Left lung (tissue), 10 donors: ENCODE measurements around the gene IBSP. TPM values are rescaled to one million over a fixed set of nuclear protein-coding genes. Genes with fewer than 3 reads are reported as not detected.

Source experiments
- ATAC-seq: fragments of 200-7000 bp; cut with Tn5 transposase; one replicate; pipeline ENCODE4 v1.9.1; 2020; ENCODE audit warnings: moderate library complexity
- DNase-seq, 4 donors: peaks; one replicate each; pipeline ENCODE4 v3.0.0-alpha.2; 2013 to 2020
- H3K27ac ChIP-seq, 2 donors: fragments of 200-600 bp; sonication (generic) in 1 of 2; one replicate each; pipeline versions ENCODE4 v1.5.0 to v1.8.0; 2020 to 2021
- H3K27me3 ChIP-seq, 2 donors: fragments of 200-600 bp; sonication (generic) in 1 of 2; one replicate each; pipeline versions ENCODE4 v1.5.0 to v1.8.0; 2020 to 2021
- H3K36me3 ChIP-seq, 2 donors: fragments of 200-600 bp; sonication (generic) in 1 of 2; one replicate each; pipeline versions ENCODE4 v1.5.0 to v1.8.0; 2020 to 2021
- H3K4me1 ChIP-seq, 2 donors: fragments of 200-600 bp; one replicate each; pipeline ENCODE4 v1.8.0; 2021
- H3K4me3 ChIP-seq, 2 donors: fragments of 200-600 bp; sonication (generic) in 1 of 2; one replicate each; pipeline versions ENCODE4 v1.5.0 to v1.8.0; 2020 to 2021; ENCODE audit warnings: mild to moderate bottlenecking in 1 of 2
- H3K9me3 ChIP-seq, 2 donors: fragments of 200-600 bp; sonication (generic) in 1 of 2; one replicate each; pipeline versions ENCODE4 v1.5.0 to v1.8.0; 2020 to 2021
- intact Hi-C, 2 donors: fragments of 100-400 bp; cut with DNase I; formaldehyde crosslinking; loops; one replicate each; pipeline versions ENCODE4 v1.11.2 to v1.14.2; 2022
- polyA plus RNA-seq, 6 donors: library from polyadenylated mRNA; unstranded; fragments of 120-200 nt; gene quantifications; one replicate each; pipeline ENCODE4 v1.2.1, GENCODE V29; 2013; ENCODE audit not compliant: insufficient read length in 6 of 6
- total RNA-seq, 2 donors: library from RNA; stranded (reverse); fragmentation: NEBNext Ultra II Directional; extraction: Animal tissue kit (Norgen Biotek cat#: 25700); gene quantifications; one replicate each; pipeline ENCODE4 v1.2.1, GENCODE V29; 2021
- TF ChIP-seq, protein P1 (sequence below), 2 donors: fragments of 200-600 bp; sonication (generic) in 1 of 2; IDR thresholded peaks; one replicate each; pipeline versions ENCODE4 v1.5.0 to v1.8.0; 2021; ENCODE audit warnings: antibody characterized with exemption in 2 of 2
- donor health status: DM: no; HTN: yes; CAD: no.
- donor health status: DM: no; HTN: no; CAD: no.

The IBSP gene
- total and polyA plus RNA-seq, 8 donors = 0.11 to 0.41 (median 0.17) TPM; not detected in 3

DNA sequence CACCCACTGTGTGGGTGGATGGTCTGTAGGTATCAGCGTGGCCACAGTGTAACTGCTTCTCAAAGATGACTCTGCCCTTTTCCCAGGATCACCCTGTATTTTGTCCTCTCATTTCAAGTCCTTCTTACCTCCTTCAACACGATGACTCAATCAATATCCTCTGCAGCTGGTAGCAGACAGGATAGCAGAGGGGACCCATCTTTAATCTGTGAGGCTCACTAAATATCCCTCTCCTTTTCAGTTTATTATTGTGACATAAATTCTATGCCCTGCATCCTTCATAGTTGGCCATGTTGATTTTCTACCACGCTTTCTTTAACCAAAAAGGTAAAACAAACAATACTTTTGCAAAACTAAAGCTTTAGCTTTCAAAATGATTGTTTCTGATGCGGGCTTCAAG, 23.8 kb downstream of the IBSP start:
- DNase-seq (no peak), ATAC-seq (no peak)
- intact Hi-C loops = no loop called here

DNA sequence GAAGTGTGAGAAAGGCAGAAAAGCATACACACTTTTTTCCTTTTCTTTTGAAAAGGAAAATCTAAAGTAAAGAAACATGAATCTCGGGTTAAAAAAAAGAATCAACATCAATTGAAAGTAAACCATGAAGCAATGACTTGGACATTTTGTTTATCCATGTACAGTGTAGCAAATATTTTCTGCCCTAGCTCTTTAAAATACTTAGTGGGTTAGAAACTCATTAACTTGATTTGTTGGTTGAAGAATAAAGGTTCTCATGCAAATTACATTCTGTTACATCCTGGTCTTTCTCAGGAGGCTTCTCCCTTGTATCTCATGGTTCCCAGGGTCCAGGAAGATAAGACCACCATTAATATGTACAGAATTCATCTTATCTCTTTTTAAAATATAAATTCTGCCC, 24.4 kb downstream of the IBSP start:
- no peak for ATAC-seq
- H3K27ac ChIP-seq = no peak overlapping the region
- TF ChIP-seq, protein P1, sequence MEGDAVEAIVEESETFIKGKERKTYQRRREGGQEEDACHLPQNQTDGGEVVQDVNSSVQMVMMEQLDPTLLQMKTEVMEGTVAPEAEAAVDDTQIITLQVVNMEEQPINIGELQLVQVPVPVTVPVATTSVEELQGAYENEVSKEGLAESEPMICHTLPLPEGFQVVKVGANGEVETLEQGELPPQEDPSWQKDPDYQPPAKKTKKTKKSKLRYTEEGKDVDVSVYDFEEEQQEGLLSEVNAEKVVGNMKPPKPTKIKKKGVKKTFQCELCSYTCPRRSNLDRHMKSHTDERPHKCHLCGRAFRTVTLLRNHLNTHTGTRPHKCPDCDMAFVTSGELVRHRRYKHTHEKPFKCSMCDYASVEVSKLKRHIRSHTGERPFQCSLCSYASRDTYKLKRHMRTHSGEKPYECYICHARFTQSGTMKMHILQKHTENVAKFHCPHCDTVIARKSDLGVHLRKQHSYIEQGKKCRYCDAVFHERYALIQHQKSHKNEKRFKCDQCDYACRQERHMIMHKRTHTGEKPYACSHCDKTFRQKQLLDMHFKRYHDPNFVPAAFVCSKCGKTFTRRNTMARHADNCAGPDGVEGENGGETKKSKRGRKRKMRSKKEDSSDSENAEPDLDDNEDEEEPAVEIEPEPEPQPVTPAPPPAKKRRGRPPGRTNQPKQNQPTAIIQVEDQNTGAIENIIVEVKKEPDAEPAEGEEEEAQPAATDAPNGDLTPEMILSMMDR (IDR thresholded peaks at IDR 0.05) = no peak
- no peak for DNase-seq
- intact Hi-C loops = no loop called here
- no peaks in the 10 kb centered on the region for H3K36me3 ChIP-seq
- no peak overlapping the region for H3K4me3 ChIP-seq
- H3K9me3 ChIP-seq = no peaks in the 10 kb centered on the region
- no peaks in the 10 kb centered on the region for H3K27me3 ChIP-seq
- no peaks in the 10 kb centered on the region for H3K4me1 ChIP-seq

More for the DNA sequence above, 23.8 kb downstream of the IBSP start:
- H3K27ac ChIP-seq = no peak overlapping the region
- no peaks in the 10 kb centered on the region for H3K4me1 ChIP-seq
- H3K9me3 ChIP-seq = no peaks in the 10 kb centered on the region
- H3K4me3 ChIP-seq = no peak overlapping the region
- no peaks in the 10 kb centered on the region for H3K27me3 ChIP-seq
- TF ChIP-seq, protein P1 (IDR thresholded peaks at IDR 0.05) = no peak
- no peaks in the 10 kb centered on the region for H3K36me3 ChIP-seq

DNA sequence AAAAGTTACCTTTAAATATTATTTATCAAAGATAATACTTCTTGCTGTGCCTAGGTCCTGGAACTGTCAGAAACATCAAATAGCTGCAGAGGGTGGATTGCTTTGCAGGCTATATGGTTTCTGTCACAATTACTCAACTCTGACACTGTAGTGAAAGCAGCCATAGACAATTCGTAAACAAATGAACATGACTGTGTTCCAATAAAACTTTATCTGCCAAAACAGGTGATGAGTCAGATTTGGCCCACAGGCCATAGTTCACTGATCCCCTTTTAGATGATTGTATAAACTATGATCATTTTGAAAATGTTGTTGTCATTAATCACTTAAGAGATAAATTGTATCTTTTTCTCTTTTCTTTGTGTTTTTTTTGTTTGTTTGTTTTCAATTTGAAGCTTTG, 25.0 kb downstream of the IBSP start:
- Histone ChIP-seq H3K4me3 (no peak overlapping the region), H3K9me3 (no peaks in the 10 kb centered on the region), H3K36me3 (no peaks in the 10 kb centered on the region), H3K4me1 (no peaks in the 10 kb centered on the region), H3K27ac (no peak overlapping the region), H3K27me3 (no peaks in the 10 kb centered on the region)
- intact Hi-C loops = no loop called here
- ATAC-seq (no peak), DNase-seq (no peak)
- TF ChIP-seq, protein P1 (IDR thresholded peaks at IDR 0.05) = no peak

DNA sequence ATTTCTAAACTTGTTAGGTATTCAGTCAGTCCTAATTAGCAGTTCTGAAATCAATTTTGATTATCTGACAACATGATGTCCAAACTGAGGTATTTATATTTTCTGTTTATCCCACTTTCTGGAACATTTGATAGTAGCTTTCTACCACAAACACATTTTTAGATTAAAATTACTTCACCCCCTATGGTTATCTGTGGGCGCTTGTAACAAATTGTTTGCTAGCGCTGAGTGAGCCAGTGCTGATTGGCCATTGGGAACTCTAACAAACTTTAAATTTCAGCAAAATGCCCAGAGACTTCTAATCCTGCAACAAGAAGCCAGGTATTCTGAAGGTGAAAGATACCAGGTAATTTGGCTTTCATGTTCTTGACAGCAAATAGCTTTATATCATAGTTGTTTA, 33.3 kb downstream of the IBSP start, which contains the start of gene MEPE:
TSS of gene MEPE (plus strand) at position 301 of the 400 bp plus-strand sequence. CDS start 1,746 bp downstream, outside the sequence.
- Histone ChIP-seq H3K9me3 (no peaks in the 10 kb centered on the region), H3K4me1 (no peaks in the 10 kb centered on the region), H3K27me3 (no peaks in the 10 kb centered on the region), H3K36me3 (no peaks in the 10 kb centered on the region), H3K4me3 (no peak within 1 kb of the TSS), H3K27ac (no peak within 1 kb of the TSS)
- DNase-seq = no peak
- intact Hi-C loops = no loop called here
- no peak for ATAC-seq
- TF ChIP-seq, protein P1 (IDR thresholded peaks at IDR 0.05) = no peak

DNA sequence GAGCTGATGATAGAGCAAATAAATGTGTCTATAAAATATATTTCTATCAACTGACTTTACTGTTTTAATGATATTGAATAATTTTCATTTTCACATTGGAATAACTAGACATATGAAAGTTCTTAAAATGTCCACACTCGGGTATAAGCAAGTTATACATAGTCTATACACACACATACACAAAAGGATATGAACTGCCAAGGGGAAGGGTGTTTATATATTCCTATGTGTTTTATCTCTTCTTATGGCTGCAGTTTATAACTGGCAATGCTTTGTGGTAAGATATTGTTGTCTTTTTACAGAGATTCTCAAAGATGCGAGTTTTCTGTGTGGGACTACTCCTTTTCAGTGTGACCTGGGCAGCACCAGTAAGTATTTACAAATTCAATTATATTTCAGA, 35.0 kb downstream of the IBSP start:
- DNase-seq (no peak), ATAC-seq (no peak)
- intact Hi-C loops = no loop called here
- no peak overlapping the region for H3K27ac ChIP-seq
- H3K27me3 ChIP-seq = no peaks in the 10 kb centered on the region
- H3K9me3 ChIP-seq = no peaks in the 10 kb centered on the region
- H3K4me1 ChIP-seq = peaks cover 0 to 5% of the 10 kb centered on the region in 2 donors
- TF ChIP-seq, protein P1 (IDR thresholded peaks at IDR 0.05) = no peak
- H3K4me3 ChIP-seq = no peak overlapping the region
- H3K36me3 ChIP-seq = no peaks in the 10 kb centered on the region
